ENCODE measurements around the gene C2orf72.
"Not testable (repeated sequence)": the region's sequence is repeated elsewhere in the genome, so short reads cannot be mapped to it uniquely, and the experiment has no call there.

Gene C2orf72

GRCh38 chr2:231007286-231008098 lies 29.8 kb upstream of the C2orf72 start:
- no peak overlapping the region for H3K27ac Mint-ChIP-seq
- peaks cover 10% of the 10 kb centered on the region for H3K27me3 Mint-ChIP-seq (ENCODE audit: low read depth)
- H3K36me3 Mint-ChIP-seq (ENCODE audit: low read depth), result no peaks in the 10 kb centered on the region
- no peaks in the 10 kb centered on the region for H3K4me1 Mint-ChIP-seq (ENCODE audit: low read depth)
- H3K9me3 Mint-ChIP-seq, result peaks cover 18% of the 10 kb centered on the region
- no peak overlapping the region for H3K4me3 Mint-ChIP-seq

GRCh38 chr2:231008131-231008530 lies 29.2 kb upstream of the C2orf72 start:
- Mint-ChIP-seq H3K9me3 (peaks cover 18% of the 10 kb centered on the region), H3K27me3 (ENCODE audit: low read depth) (peaks cover 13% of the 10 kb centered on the region), H3K36me3 (ENCODE audit: low read depth) (no peaks in the 10 kb centered on the region)

GRCh38 chr2:231009236-231009919 lies 27.9 kb upstream of the C2orf72 start:
- H3K9me3 Mint-ChIP-seq, result peaks cover 13% of the 10 kb centered on the region
- no peak overlapping the region for H3K27ac Mint-ChIP-seq

More at GRCh38 chr2:231008131-231008530, 29.2 kb upstream of the C2orf72 start:
- Mint-ChIP-seq H3K27ac (no peak overlapping the region), H3K4me3 (no peak overlapping the region), H3K4me1 (ENCODE audit: low read depth) (no peaks in the 10 kb centered on the region)

GRCh38 chr2:231010201-231010730 lies 27.1 kb upstream of the C2orf72 start:
- Mint-ChIP-seq H3K4me1 (ENCODE audit: low read depth) (no peaks in the 10 kb centered on the region), H3K27me3 (ENCODE audit: low read depth) (peaks cover 15% of the 10 kb centered on the region), H3K4me3 (no peak overlapping the region), H3K36me3 (ENCODE audit: low read depth) (no peaks in the 10 kb centered on the region), H3K27ac (no peak overlapping the region), H3K9me3 (peaks cover 5% of the 10 kb centered on the region)

More at GRCh38 chr2:231009236-231009919, 27.9 kb upstream of the C2orf72 start:
- Mint-ChIP-seq H3K4me3 (no peak overlapping the region), H3K27me3 (ENCODE audit: low read depth) (peaks cover 11% of the 10 kb centered on the region), H3K4me1 (ENCODE audit: low read depth) (no peaks in the 10 kb centered on the region), H3K36me3 (ENCODE audit: low read depth) (no peaks in the 10 kb centered on the region)

GRCh38 chr2:231011526-231011925 lies 25.8 kb upstream of the C2orf72 start:
- H3K27me3 Mint-ChIP-seq (ENCODE audit: low read depth), result peaks cover 15% of the 10 kb centered on the region
- H3K27ac Mint-ChIP-seq, result no peak overlapping the region
- no peak overlapping the region for H3K4me3 Mint-ChIP-seq
- no peaks in the 10 kb centered on the region for H3K9me3 Mint-ChIP-seq
- H3K4me1 Mint-ChIP-seq (ENCODE audit: low read depth), result no peaks in the 10 kb centered on the region
- no peaks in the 10 kb centered on the region for H3K36me3 Mint-ChIP-seq (ENCODE audit: low read depth)

GRCh38 chr2:231012463-231012862 lies 24.9 kb upstream of the C2orf72 start:
- Mint-ChIP-seq H3K27me3 (ENCODE audit: low read depth) (peaks cover 23% of the 10 kb centered on the region), H3K9me3 (no peaks in the 10 kb centered on the region), H3K4me1 (ENCODE audit: low read depth) (no peaks in the 10 kb centered on the region), H3K27ac (no peak overlapping the region), H3K4me3 (no peak overlapping the region), H3K36me3 (ENCODE audit: low read depth) (no peaks in the 10 kb centered on the region)

- no peaks in the 10 kb centered on the region for H3K4me1 Mint-ChIP-seq (ENCODE audit: low read depth)
- no peaks in the 10 kb centered on the region for H3K9me3 Mint-ChIP-seq
- H3K36me3 Mint-ChIP-seq (ENCODE audit: low read depth), result no peaks in the 10 kb centered on the region
- H3K27me3 Mint-ChIP-seq (ENCODE audit: low read depth), result peaks cover 27% of the 10 kb centered on the region
- no peak overlapping the region for H3K4me3 Mint-ChIP-seq
- no peak overlapping the region for H3K27ac Mint-ChIP-seq
These were observed 23.5 kb upstream of the C2orf72 start for GRCh38 chr2:231013820-231014219.

GRCh38 chr2:231015478-231015877 lies 21.8 kb upstream of the C2orf72 start:
- Mint-ChIP-seq H3K4me1 (ENCODE audit: low read depth) (no peaks in the 10 kb centered on the region), H3K27me3 (ENCODE audit: low read depth) (peaks cover 26% of the 10 kb centered on the region), H3K27ac (no peak overlapping the region), H3K9me3 (no peaks in the 10 kb centered on the region), H3K4me3 (no peak overlapping the region), H3K36me3 (ENCODE audit: low read depth) (no peaks in the 10 kb centered on the region)

- Mint-ChIP-seq H3K4me1 (ENCODE audit: low read depth) (no peaks in the 10 kb centered on the region), H3K27ac (no peak overlapping the region), H3K9me3 (no peaks in the 10 kb centered on the region), H3K36me3 (ENCODE audit: low read depth) (no peaks in the 10 kb centered on the region), H3K4me3 (no peak overlapping the region), H3K27me3 (ENCODE audit: low read depth) (peaks cover 30% of the 10 kb centered on the region)
These were observed 21.4 kb upstream of the C2orf72 start for GRCh38 chr2:231015926-231016325.

GRCh38 chr2:231016566-231017230 lies 20.6 kb upstream of the C2orf72 start:
- no peaks in the 10 kb centered on the region for H3K36me3 Mint-ChIP-seq (ENCODE audit: low read depth)
- H3K9me3 Mint-ChIP-seq, result no peaks in the 10 kb centered on the region
- no peaks in the 10 kb centered on the region for H3K4me1 Mint-ChIP-seq (ENCODE audit: low read depth)
- H3K27me3 Mint-ChIP-seq (ENCODE audit: low read depth), result peaks cover 38% of the 10 kb centered on the region
- H3K27ac Mint-ChIP-seq, result no peak overlapping the region
- H3K4me3 Mint-ChIP-seq, result no peak overlapping the region

- no peak overlapping the region for H3K4me3 Mint-ChIP-seq
- no peak overlapping the region for H3K27ac Mint-ChIP-seq
- H3K27me3 Mint-ChIP-seq (ENCODE audit: low read depth), result peaks cover 39% of the 10 kb centered on the region
- no peaks in the 10 kb centered on the region for H3K4me1 Mint-ChIP-seq (ENCODE audit: low read depth)
- no peaks in the 10 kb centered on the region for H3K9me3 Mint-ChIP-seq
- no peaks in the 10 kb centered on the region for H3K36me3 Mint-ChIP-seq (ENCODE audit: low read depth)
These were observed 20.1 kb upstream of the C2orf72 start for GRCh38 chr2:231017231-231017598.

GRCh38 chr2:231018184-231018583 lies 19.1 kb upstream of the C2orf72 start:
- no peak overlapping the region for H3K4me3 Mint-ChIP-seq

GRCh38 chr2:231025059-231025458 lies 12.3 kb upstream of the C2orf72 start:
- not testable (repeated sequence) for H3K9me3 Mint-ChIP-seq; H3K36me3 Mint-ChIP-seq (ENCODE audit: low read depth)

More at GRCh38 chr2:231018184-231018583, 19.1 kb upstream of the C2orf72 start:
- H3K27me3 Mint-ChIP-seq (ENCODE audit: low read depth), result peaks cover 34% of the 10 kb centered on the region
- H3K36me3 Mint-ChIP-seq (ENCODE audit: low read depth), result no peaks in the 10 kb centered on the region
- no peaks in the 10 kb centered on the region for H3K4me1 Mint-ChIP-seq (ENCODE audit: low read depth)
- no peak overlapping the region for H3K27ac Mint-ChIP-seq
- no peaks in the 10 kb centered on the region for H3K9me3 Mint-ChIP-seq

GRCh38 chr2:231028889-231029288 lies 8.4 kb upstream of the C2orf72 start:
- Mint-ChIP-seq H3K4me1 (ENCODE audit: low read depth) (no peaks in the 10 kb centered on the region), H3K36me3 (ENCODE audit: low read depth) (no peaks in the 10 kb centered on the region), H3K27me3 (ENCODE audit: low read depth) (peaks cover 32% of the 10 kb centered on the region), H3K27ac (no peak overlapping the region), H3K4me3 (no peak overlapping the region), H3K9me3 (no peaks in the 10 kb centered on the region)

More at GRCh38 chr2:231025059-231025458, 12.3 kb upstream of the C2orf72 start:
- H3K4me3 Mint-ChIP-seq; H3K27ac Mint-ChIP-seq; H3K4me1 Mint-ChIP-seq (ENCODE audit: low read depth): not testable (repeated sequence)
- peaks cover 26% of the 10 kb centered on the region for H3K27me3 Mint-ChIP-seq (ENCODE audit: low read depth)
